Keratinocyte (primary cell): ENCODE data around the gene GLTP. TPM values are rescaled to one million over a fixed set of nuclear protein-coding genes. Genes with fewer than 3 reads are reported as not detected.

Source experiments
- DNase-seq: peaks from one replicate; pipeline ENCODE4 v3.0.0-alpha.2; 2011; ENCODE audit warnings: low read depth, missing footprints, low spot score
- FAIRE-seq: peaks from 2 replicates; lab custom pipeline; 2011; peaks lifted over from hg19 to GRCh38; lab: Jason Lieb, UNC
- H2AFZ ChIP-seq: 2 replicates; pipeline ENCODE4 v1.6.0; 2012; ENCODE audit warnings: low read length, control low read depth, inconsistent platforms; ENCODE audit not compliant: control insufficient read depth
- H3K27ac ChIP-seq: 2 replicates; pipeline ENCODE4 v1.5.1; 2011; ENCODE audit warnings: low read length; ENCODE audit not compliant: control insufficient read depth, insufficient read depth
- H3K27me3 ChIP-seq: 3 replicates; pipeline ENCODE4 v1.6.0; 2011; ENCODE audit warnings: low read length; ENCODE audit not compliant: control insufficient read depth, insufficient read depth; ENCODE audit errors: extremely low read depth
- H3K36me3 ChIP-seq, 2 experiments: 2 replicates in 1 of 2; 3 replicates in 1 of 2; pipeline ENCODE4 v1.5.1; 2011; ENCODE audit warnings: low read length in 2 of 2, mild to moderate bottlenecking in 1 of 2; ENCODE audit not compliant: control insufficient read depth in 2 of 2, insufficient read depth in 2 of 2; ENCODE audit errors: extremely low read depth in 1 of 2
- H3K4me1 ChIP-seq: 3 replicates; pipeline ENCODE4 v1.5.1; 2011; ENCODE audit warnings: low read length; ENCODE audit not compliant: control insufficient read depth, insufficient read depth; ENCODE audit errors: extremely low read depth
- H3K4me2 ChIP-seq: 3 replicates; pipeline ENCODE4 v1.6.0; 2011; ENCODE audit warnings: low read depth, low read length; ENCODE audit not compliant: control insufficient read depth, insufficient read depth; ENCODE audit errors: extremely low read depth
- H3K4me3 ChIP-seq, 3 experiments: fragments of 200-600 bp in 1 of 3; sonication (generic) in 1 of 3; 2 replicates in 2 of 3; 3 replicates in 1 of 3; pipeline ENCODE4 v1.5.1; 2011 to 2016; ENCODE audit warnings: low read length in 3 of 3, mild to moderate bottlenecking in 3 of 3, control low read depth in 2 of 3, inconsistent platforms in 1 of 3, low read depth in 1 of 3, mixed read lengths in 1 of 3, mixed run types in 1 of 3, moderate library complexity in 1 of 3; ENCODE audit not compliant: control insufficient read depth in 2 of 3, insufficient read depth in 2 of 3; ENCODE audit errors: extremely low read depth in 1 of 3
- H3K79me2 ChIP-seq: 2 replicates; pipeline ENCODE4 v1.6.0; 2012; ENCODE audit warnings: low read length; ENCODE audit not compliant: control insufficient read depth, insufficient read depth
- H3K9ac ChIP-seq: 3 replicates; pipeline ENCODE4 v1.6.0; 2011; ENCODE audit warnings: low read length; ENCODE audit not compliant: control insufficient read depth, insufficient read depth; ENCODE audit errors: extremely low read depth
- H3K9me1 ChIP-seq: 3 replicates; pipeline ENCODE4 v1.6.0; 2011; ENCODE audit warnings: low read length; ENCODE audit not compliant: control insufficient read depth, insufficient read depth; ENCODE audit errors: extremely low read depth
- H3K9me3 ChIP-seq: 2 replicates; pipeline ENCODE4 v1.5.1; 2012; ENCODE audit warnings: low read depth, low read length; ENCODE audit not compliant: control insufficient read depth
- H4K20me1 ChIP-seq: 3 replicates; pipeline ENCODE4 v1.6.0; 2011; ENCODE audit warnings: low read length; ENCODE audit not compliant: control insufficient read depth, insufficient read depth; ENCODE audit errors: extremely low read depth
- CTCF ChIP-seq, 3 experiments: IDR thresholded peaks in 1 of 3; conservative IDR thresholded peaks in 1 of 3; optimal IDR thresholded peaks in 1 of 3; 2 replicates in 2 of 3; 3 replicates in 1 of 3; pipeline versions ENCODE3 to v1.5.1; 2011; ENCODE audit warnings: low read length in 3 of 3, mild to moderate bottlenecking in 3 of 3, moderate library complexity in 2 of 3, control low read depth in 1 of 3, inconsistent platforms in 1 of 3; ENCODE audit not compliant: insufficient read depth in 2 of 3; ENCODE audit errors: extremely low read depth in 1 of 3
- EZH2 ChIP-seq: IDR thresholded peaks from one replicate; pipeline ENCODE4 v1.6.1; 2012; ENCODE audit warnings: inconsistent platforms, mild to moderate bottlenecking, low read length, moderate library complexity
- dilution Hi-C: fragments of 300-500 bp; cut with MboI; formaldehyde crosslinking; loops from one replicate; pipeline ENCODE4 v1.7.0; 2020; ENCODE audit warnings: low sequenced_read_pairs; ENCODE audit not compliant: extremely low pct_ligation_motif_present
- polyA plus RNA-seq, 5 experiments: library from polyadenylated mRNA; depleted of rRNA in 3 of 5; stranded (reverse) in 3 of 5; stranded (forward) in 1 of 5; unstranded in 1 of 5; fragments of >200 nt; gene quantifications; 1 replicate in 1 of 5; 2 replicates in 3 of 5; 3 replicates in 1 of 5; pipeline versions ENCODE4 v1.2.1 to v1.2.3, GENCODE V29; 2011 to 2012; ENCODE audit warnings: missing spikeins in 2 of 5, low read depth in 1 of 5, low replicate concordance in 1 of 5

Gene GLTP
- polyA plus RNA-seq, 1 donor (not counting 4 experiments of a cell fraction or from before 2014, with no cell fraction given): 54.6 TPM

GRCh38 chr12:109881752-109882151 is 1.4 kb upstream of the GLTP start:
- no peak for DNase-seq
- no peak for FAIRE-seq
- no peak overlapping the region for H2AFZ ChIP-seq
- dilution Hi-C loops: no loop called here
- no peak overlapping the region for H3K27ac ChIP-seq
- peaks cover 41% of the 10 kb centered on the region for H3K4me1 ChIP-seq
- H3K4me3 ChIP-seq: no peak overlapping the region
- no peaks in the 10 kb centered on the region for H3K27me3 ChIP-seq
- H3K4me2 ChIP-seq: no peak overlapping the region
- H3K36me3 ChIP-seq: no peaks in the 10 kb centered on the region
- H4K20me1 ChIP-seq: peaks cover 3% of the 10 kb centered on the region
- TF ChIP-seq EZH2: no peak
- no peak for TF ChIP-seq CTCF (optimal IDR thresholded peaks at IDR 0.05 in 1 of 3, IDR thresholded peaks at IDR 0.05 in 1 of 3, conservative IDR thresholded peaks at IDR 0.05 in 1 of 3; ENCODE audit: extremely low read depth in 1 of 3, insufficient read depth in 2 of 3, low read length in 3 of 3)
- H3K9ac ChIP-seq: no peak overlapping the region
- H3K79me2 ChIP-seq: peaks cover 26% of the 10 kb centered on the region
- peaks cover under 1% of the 10 kb centered on the region for H3K9me1 ChIP-seq
- no peaks in the 10 kb centered on the region for H3K9me3 ChIP-seq

GRCh38 chr12:109880938-109881337 is 597 bp upstream of the GLTP start:
- Histone ChIP-seq H2AFZ (peak overlapping the region; percentile 86), H3K79me2 (peaks cover 27% of the 10 kb centered on the region), H3K4me1 (peaks cover 43% of the 10 kb centered on the region), H3K9me1 (peaks cover 2% of the 10 kb centered on the region), H3K4me3 (peak overlapping the region; percentile 44 to 58 (median 57)), H3K36me3 (no peaks in the 10 kb centered on the region), H3K9ac (peak overlapping the region; percentile 68), H4K20me1 (peaks cover 3% of the 10 kb centered on the region), H3K27me3 (no peaks in the 10 kb centered on the region), H3K4me2 (peak overlapping the region; percentile 72), H3K27ac (peak overlapping the region; percentile 74), H3K9me3 (no peaks in the 10 kb centered on the region)
- DNase-seq (no peak), FAIRE-seq (peak; percentile 5)
- TF ChIP-seq CTCF (optimal IDR thresholded peaks at IDR 0.05 in 1 of 3, IDR thresholded peaks at IDR 0.05 in 1 of 3, conservative IDR thresholded peaks at IDR 0.05 in 1 of 3; ENCODE audit: extremely low read depth in 1 of 3, insufficient read depth in 2 of 3, low read length in 3 of 3) (no peak), EZH2 (no peak)
- dilution Hi-C loops: no loop called here
